Measurements from ENCODE around the gene VN1R4. TPM values are rescaled to one million over a fixed set of nuclear protein-coding genes. Genes with fewer than 3 reads are reported as not detected.
"Not testable (repeated sequence)": the region's sequence is repeated elsewhere in the genome, so short reads cannot be mapped to it uniquely, and the experiment has no call there.

VN1R4 gene
- total RNA-seq (ENCODE audit: unreplicated experiment) = not detected
- long read RNA-seq = 0 reads

- H3K9me3 Mint-ChIP-seq (ENCODE audit: unreplicated experiment); H3K27me3 Mint-ChIP-seq (ENCODE audit: unreplicated experiment); H3K4me3 Mint-ChIP-seq (ENCODE audit: unreplicated experiment); H3K4me1 Mint-ChIP-seq (ENCODE audit: low read depth, unreplicated experiment); DNase-seq; H3K27ac Mint-ChIP-seq (ENCODE audit: unreplicated experiment): not testable (repeated sequence)
- H3K36me3 Mint-ChIP-seq (ENCODE audit: unreplicated experiment) = peaks cover 22% of the 10 kb centered on the region
These were observed at the start of gene VN1R4 for GRCh38 chr19:53267623-53268022. Gene VN1R4 (minus strand): TSS chr19:53267723. CDS start chr19:53267665, 58 bp downstream.

GRCh38 chr19:53311897-53312296, 44.4 kb upstream of the VN1R4 start:
- DNase-seq = no peak
- Mint-ChIP-seq H3K36me3 (ENCODE audit: unreplicated experiment) (peaks cover 7% of the 10 kb centered on the region), H3K27ac (ENCODE audit: unreplicated experiment) (no peak overlapping the region), H3K4me1 (ENCODE audit: low read depth, unreplicated experiment) (no peaks in the 10 kb centered on the region), H3K4me3 (ENCODE audit: unreplicated experiment) (no peak overlapping the region), H3K9me3 (ENCODE audit: unreplicated experiment) (peaks cover 5% of the 10 kb centered on the region), H3K27me3 (ENCODE audit: unreplicated experiment) (peaks cover 4% of the 10 kb centered on the region)
- no peak for TF ChIP-seq CTCF (IDR thresholded peaks at IDR 0.05; ENCODE audit: partially characterized antibody, unreplicated experiment)

GRCh38 chr19:53311044-53311443, 43.5 kb upstream of the VN1R4 start:
- H3K36me3 Mint-ChIP-seq (ENCODE audit: unreplicated experiment) = peaks cover 11% of the 10 kb centered on the region
- TF ChIP-seq CTCF (IDR thresholded peaks at IDR 0.05; ENCODE audit: partially characterized antibody, unreplicated experiment) = no peak
- no peak overlapping the region for H3K27ac Mint-ChIP-seq (ENCODE audit: unreplicated experiment)
- peaks cover 9% of the 10 kb centered on the region for H3K9me3 Mint-ChIP-seq (ENCODE audit: unreplicated experiment)
- DNase-seq = no peak
- no peaks in the 10 kb centered on the region for H3K4me1 Mint-ChIP-seq (ENCODE audit: low read depth, unreplicated experiment)
- H3K27me3 Mint-ChIP-seq (ENCODE audit: unreplicated experiment) = peaks cover 4% of the 10 kb centered on the region
- H3K4me3 Mint-ChIP-seq (ENCODE audit: unreplicated experiment) = no peak overlapping the region

GRCh38 chr19:53308339-53308811, 40.9 kb upstream of the VN1R4 start:
- no peak overlapping the region for H3K27ac Mint-ChIP-seq (ENCODE audit: unreplicated experiment)
- H3K36me3 Mint-ChIP-seq (ENCODE audit: unreplicated experiment) = peaks cover 11% of the 10 kb centered on the region
- TF ChIP-seq CTCF (IDR thresholded peaks at IDR 0.05; ENCODE audit: partially characterized antibody, unreplicated experiment) = peak; percentile 62
- peak overlapping the region; percentile 38 for H3K4me3 Mint-ChIP-seq (ENCODE audit: unreplicated experiment)
- H3K9me3 Mint-ChIP-seq (ENCODE audit: unreplicated experiment) = peaks cover 7% of the 10 kb centered on the region
- H3K4me1 Mint-ChIP-seq (ENCODE audit: low read depth, unreplicated experiment) = no peaks in the 10 kb centered on the region
- peak; percentile 72 for DNase-seq
- H3K27me3 Mint-ChIP-seq (ENCODE audit: unreplicated experiment) = peaks cover 4% of the 10 kb centered on the region

GRCh38 chr19:53301341-53301740, 33.8 kb upstream of the VN1R4 start:
- H3K27ac Mint-ChIP-seq (ENCODE audit: unreplicated experiment); H3K4me3 Mint-ChIP-seq (ENCODE audit: unreplicated experiment); H3K9me3 Mint-ChIP-seq (ENCODE audit: unreplicated experiment); H3K36me3 Mint-ChIP-seq (ENCODE audit: unreplicated experiment); DNase-seq; H3K27me3 Mint-ChIP-seq (ENCODE audit: unreplicated experiment); H3K4me1 Mint-ChIP-seq (ENCODE audit: low read depth, unreplicated experiment): not testable (repeated sequence)

GRCh38 chr19:53294786-53295441, 27.4 kb upstream of the VN1R4 start:
- DNase-seq = no peak
- Mint-ChIP-seq H3K27ac (ENCODE audit: unreplicated experiment) (no peak overlapping the region), H3K4me3 (ENCODE audit: unreplicated experiment) (no peak overlapping the region), H3K9me3 (ENCODE audit: unreplicated experiment) (peaks cover 4% of the 10 kb centered on the region), H3K27me3 (ENCODE audit: unreplicated experiment) (no peaks in the 10 kb centered on the region), H3K36me3 (ENCODE audit: unreplicated experiment) (peaks cover 15% of the 10 kb centered on the region), H3K4me1 (ENCODE audit: low read depth, unreplicated experiment) (no peaks in the 10 kb centered on the region)
- no peak for TF ChIP-seq CTCF (IDR thresholded peaks at IDR 0.05; ENCODE audit: partially characterized antibody, unreplicated experiment)

Data from glutamatergic neuron (in vitro differentiated cells).